GM18505 (cell line): ENCODE measurements around the gene NCBP2L.

Source experiments
- ATAC-seq: cut with Tn5 transposase; IDR thresholded peaks from one replicate; pipeline ENCODE4 v1.9.1; 2021; ENCODE audit not compliant: unreplicated experiment
- POLR2A ChIP-seq: IDR thresholded peaks from 4 replicates; pipeline ENCODE4 v1.6.1; 2011; ENCODE audit warnings: borderline replicate concordance; ENCODE audit not compliant: insufficient read depth, insufficient read length; ENCODE audit errors: extremely low read depth

NCBP2L gene

DNA sequence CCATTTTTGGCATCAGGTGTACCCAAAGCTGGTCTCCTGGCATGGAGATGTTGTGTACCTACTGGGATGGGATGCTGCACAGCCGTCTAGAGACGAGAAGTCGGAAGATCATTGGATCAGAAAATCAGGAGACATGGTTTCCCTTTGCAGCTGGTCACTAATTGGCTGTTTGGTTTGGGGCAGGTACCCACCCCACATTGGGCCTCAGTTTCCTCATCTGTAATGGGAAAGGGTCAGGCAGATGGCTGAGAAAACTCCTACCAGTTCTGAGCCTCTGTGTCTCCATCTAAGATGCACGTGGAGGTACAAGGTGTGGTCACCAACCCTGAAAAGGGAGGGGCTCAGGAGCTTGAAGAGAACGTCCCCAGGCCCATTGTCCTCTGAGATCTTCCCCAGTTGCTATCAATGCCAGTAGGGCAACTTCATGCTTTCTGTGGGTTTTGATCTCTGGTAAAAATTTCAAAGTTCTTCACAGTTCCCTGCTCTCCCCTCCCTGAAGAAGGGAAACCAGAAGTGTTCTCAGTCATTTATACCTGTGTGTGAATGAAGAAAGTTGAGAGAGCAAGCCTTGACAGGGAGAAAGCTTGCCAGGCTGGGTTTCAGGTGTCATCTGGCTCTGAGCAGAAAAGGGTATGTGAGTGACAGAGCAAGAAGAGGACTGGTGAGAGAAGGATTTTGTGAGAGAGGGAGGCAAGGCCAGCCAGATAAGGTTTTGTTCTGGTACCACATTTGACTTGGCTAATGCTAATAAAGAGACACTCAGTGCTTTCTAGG lies 17.0 kb upstream of the NCBP2L start:
- TF ChIP-seq POLR2A: no peak
- ATAC-seq: no peak

DNA sequence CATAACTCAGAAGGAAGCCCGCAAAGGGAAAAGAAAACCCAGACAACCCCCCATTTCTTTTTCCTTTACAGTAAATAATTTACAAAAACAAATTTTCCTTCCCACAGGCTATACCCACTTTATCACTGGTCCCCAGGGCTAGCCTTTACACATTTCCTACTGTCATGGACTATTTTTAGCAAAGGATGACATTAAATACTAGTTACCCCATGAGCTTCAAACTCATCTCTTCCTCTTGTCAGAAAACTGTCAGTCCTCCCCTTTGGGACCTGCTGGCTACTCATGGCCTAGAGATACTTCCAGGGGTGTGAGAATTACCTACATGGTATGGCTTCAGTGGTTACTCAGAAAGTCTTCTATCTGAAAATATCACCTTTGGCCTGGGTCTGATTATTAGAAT lies 13.9 kb upstream of the NCBP2L start:
- no peak for ATAC-seq

DNA sequence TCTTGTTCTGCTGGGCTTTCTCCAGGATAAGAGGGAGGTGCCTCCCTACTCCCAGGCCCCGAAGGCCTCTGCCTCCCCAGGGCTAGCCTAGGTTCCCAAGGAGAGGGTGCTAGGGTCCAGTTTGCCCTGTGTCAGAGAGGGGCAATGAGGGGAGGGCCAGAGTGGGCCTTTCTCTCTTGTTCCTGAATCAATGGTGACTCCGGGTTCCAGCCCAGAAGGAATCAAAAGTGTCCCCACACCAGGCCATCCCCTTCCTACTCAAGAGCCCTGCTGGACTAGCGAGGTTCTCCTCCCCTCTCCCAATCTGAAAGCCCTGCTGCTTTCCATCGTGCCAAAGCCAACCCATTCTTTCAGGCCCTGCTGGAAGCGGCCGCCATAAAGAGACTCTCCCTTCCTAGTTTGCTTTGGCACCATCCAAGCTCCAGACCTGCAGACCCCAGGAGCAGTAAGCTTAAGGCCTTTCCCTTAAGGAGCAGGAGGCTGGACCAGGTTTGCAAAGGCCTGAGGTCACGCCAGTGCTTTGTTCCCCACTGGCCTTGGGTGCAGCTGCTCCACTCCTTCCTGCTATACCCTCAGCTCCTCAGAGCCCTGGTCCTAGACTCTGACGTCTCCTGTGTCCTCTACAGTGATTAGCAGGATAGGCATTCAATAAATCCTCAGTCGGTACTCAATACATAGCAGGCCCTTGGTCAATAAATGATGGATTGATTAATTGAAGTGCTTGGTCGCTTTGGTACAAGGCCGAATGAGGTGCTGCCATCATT lies 12.5 kb upstream of the NCBP2L start:
- no peak for ATAC-seq
- no peak for TF ChIP-seq POLR2A

More for the DNA sequence above, 13.9 kb upstream of the NCBP2L start:
- TF ChIP-seq POLR2A: no peak

DNA sequence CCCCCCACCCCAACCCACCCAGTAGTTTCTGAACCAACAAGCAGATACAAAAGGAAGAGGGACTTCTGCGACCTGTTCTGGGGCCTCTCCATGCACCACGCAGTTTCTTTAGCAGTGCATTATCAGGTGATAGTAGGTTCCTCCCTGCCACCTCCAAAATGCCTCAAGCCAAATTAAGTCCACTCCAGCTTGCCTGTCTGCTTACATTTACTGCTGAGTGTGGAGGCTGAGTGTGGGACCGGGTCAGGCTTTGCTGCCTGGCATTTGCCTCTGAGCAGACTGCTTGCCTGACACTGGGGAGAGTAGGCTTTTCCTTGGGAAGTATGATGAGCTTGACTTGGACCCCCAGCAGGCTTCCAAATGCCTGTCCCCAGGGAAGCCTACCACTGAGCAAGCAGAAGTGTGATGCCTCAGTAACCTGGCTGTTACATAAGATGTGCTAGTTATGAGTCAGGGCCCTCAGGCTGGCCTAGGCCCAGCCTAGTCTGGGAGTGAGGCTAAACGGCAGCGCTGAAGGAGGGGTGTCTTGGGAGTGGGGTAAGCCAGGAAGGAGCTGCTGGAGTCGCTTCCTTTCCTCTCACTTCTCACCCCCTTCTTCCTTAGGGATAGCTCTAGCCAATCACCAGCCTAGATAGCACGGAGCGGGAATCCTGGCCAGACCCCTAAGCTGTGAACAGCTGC lies 10.9 kb upstream of the NCBP2L start:
- ATAC-seq: no peak
- no peak for TF ChIP-seq POLR2A

DNA sequence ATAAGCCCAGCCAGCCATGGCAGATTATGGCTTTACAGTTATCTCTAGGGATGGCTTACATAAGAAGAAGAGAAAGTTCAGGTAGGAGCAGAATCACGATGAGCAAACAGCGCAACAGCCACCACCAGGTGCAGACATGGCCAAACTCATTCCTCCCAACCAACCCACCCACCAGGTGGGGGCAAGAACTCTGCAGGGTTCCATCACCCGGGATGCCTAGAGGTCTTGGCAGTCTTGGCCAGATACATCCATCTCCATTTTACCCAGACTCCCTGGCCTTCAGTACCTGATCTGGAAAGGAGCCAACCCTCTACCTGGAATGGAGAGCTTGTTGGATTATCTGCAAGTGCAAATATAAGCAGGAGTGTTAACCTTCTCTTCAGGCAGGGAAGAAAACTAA lies 9.5 kb upstream of the NCBP2L start:
- ATAC-seq: no peak
- TF ChIP-seq POLR2A: no peak

DNA sequence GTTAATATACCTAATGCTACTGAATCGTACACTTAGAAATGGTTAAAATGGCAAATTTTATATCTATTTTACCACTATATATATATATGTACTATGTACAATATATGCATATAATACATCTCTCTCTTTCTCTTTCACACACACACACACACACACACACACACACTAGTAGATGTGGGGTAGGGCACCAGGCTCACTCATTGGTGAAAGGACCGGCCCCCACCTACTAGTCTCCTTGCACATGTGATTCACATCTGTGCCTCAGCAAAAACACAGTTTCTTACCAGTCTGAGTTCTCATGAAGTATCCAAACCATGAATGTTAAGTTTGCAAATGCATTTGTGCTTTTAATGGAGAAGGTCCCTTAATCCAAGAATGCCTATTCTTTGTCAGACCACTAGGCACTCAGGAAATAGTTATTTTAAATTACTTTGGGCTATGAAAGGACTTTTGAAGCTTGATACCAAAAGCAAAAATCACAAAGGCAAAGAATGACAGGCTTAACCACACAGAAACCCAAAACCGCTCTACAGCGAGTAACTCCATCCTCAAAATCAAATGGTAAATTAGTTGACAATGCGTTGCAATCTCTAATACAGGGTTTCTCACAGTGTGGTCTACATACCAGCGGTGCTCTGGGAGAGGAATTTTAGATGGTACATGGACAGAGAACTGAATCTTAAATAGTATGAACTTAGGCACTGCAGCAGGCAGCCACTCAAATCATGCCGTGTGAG lies 7.8 kb upstream of the NCBP2L start:
- no peak for TF ChIP-seq POLR2A
- ATAC-seq: no peak

DNA sequence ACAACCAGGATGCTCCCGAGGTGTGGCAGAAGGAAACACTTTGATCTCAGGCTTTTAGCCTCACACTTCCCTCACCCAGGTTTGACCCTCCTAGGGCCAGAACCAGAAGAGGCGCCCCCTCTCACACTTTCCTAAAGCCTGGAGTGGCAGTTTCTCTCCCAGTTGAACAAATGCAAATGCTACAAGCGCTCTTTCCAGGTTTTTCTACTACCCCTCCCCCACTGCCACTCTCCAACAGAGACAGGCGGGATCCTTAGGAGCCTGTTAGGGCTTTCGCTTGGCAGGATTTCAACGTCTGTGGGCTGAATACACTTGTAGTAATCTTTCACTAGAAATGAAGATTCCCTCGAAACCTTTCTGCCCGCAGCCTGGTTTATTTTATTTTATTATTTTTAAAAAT lies 4.3 kb upstream of the NCBP2L start:
- no peak for ATAC-seq
- no peak for TF ChIP-seq POLR2A

DNA sequence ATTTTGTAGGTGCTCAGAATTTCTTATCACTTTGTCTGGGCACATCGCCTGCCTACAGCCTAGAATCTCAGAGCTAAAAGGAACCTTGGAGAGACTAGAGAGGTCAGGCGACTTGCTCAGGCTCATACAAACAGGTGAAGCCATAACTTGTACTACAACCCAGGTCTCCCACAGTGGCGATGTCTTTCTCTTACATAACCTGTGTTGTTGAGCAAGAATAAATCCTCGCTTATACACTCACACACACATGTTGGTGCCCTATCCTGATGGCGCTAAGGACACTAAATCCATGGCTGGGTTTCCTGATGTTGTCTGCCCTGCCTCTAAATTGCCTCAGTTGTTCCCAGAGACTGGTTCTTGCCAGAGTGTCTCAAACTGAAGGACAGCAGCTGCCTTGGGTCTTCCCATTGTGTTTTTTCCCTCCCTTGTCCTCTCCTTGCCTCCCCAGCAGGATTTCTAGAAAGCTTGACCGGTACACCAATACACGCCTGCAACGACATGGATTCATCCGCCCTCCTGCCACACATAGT lies 3.6 kb upstream of the NCBP2L start:
- no peak for ATAC-seq
- no peak for TF ChIP-seq POLR2A

DNA sequence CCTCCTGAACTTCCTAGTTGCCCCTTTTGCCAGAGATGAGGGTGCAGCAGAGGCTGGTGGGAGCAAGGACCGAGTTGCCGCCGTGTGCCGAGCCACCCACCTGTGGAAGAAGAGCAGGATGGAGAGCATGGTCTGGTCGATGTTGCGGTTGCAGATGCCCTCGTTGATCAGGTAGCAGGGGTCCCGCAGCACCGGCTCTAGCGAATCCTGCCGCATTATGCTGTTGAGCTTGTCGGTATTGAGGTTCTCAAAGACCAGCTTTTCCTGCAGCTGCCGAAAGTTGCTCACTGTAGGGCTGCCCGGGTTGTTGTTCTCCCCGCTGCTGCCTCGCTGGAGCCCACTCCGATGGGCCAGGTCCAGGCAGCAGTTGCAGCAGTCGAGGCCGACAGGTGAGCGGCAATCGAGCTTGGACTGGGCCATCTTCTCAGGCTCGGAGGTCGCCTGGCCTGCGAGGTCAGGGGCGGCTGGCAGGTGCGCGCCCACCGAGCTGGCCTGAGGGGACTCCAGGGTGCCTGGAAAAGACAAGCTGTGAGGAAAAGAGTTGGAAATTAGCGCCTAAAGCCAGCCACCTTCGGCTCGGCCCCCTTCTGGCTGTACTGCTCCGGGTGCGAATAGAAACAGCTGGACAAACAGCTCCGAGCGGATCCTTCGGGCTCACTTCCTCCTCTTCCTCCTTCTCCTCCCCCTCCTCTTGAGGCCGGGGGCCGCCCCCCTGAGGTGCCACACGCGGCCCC lies 2.4 kb upstream of the NCBP2L start:
- TF ChIP-seq POLR2A: no peak
- peak; percentile 18 for ATAC-seq

DNA sequence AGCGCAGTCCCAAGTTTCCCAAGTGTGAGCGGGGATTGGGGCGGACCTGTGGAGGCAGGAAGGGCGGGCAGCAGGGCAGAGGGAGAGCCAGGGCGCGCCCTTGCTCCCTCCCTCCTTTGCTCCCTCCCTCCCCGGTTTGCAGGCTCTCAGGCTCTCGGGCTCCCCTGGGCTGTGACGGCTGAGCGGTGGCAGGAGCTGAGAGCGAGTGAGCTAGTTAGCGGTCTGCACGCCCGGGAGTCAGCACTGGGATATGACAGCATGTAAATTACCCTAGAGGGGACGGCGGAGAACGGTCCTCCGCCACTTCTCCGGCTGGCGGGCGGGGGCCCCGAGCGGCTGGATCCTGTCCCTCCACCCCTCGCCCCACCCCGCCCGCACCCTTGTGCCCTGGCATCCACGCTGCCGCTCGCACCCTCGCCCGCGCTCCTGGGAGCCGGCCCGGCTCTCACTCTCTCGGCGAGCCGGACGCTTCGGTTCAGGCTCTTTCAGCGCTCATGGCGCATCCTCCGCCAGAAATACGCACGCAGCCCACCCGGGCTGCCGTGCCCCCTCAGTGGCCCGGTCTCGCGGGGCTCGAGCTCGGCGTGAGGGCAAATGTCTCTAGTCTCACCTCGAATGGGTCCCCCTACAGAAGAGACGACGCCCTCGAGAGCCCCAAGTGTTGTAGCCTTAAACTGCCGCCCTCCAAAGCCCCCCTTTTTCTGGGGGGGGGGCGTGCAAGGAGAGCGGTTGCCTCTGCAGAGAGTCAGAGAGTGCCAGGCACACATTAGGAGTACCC lies 1.6 kb upstream of the NCBP2L start, which contains the start of gene TSC22D3:
TSC22D3 (minus strand) TSS at position 54 of the 778 bp plus-strand sequence. CDS start 368 bp downstream, outside the sequence.
- ATAC-seq: peak; percentile 75
- TF ChIP-seq POLR2A: no peak
